Stimulated activated CD4-positive, alpha-beta T cell treated with anti-CD3 and anti-CD28 coated beads, Interleukin-4, amount 100 ng/mL, for 1 hour (primary cell): ENCODE data around the gene VPS37D.
"Not testable (repeated sequence)": the region's sequence is repeated elsewhere in the genome, so short reads cannot be mapped to it uniquely, and the experiment has no call there.

Experiments
- DNase-seq: peaks from one replicate; pipeline ENCODE4 v3.0.0-alpha.2; 2020

VPS37D gene

GRCh38 chr7:73707045-73707631 is 39.5 kb downstream of the VPS37D start:
- DNase-seq, result no peak

- DNase-seq, result no peak
Measured at GRCh38 chr7:73708961-73709549, 41.4 kb downstream of the VPS37D start.

- no peak for DNase-seq
Measured at GRCh38 chr7:73712773-73713172, 45.1 kb downstream of the VPS37D start.

- DNase-seq, result not testable (repeated sequence)
Measured at GRCh38 chr7:73713319-73713718, 45.7 kb downstream of the VPS37D start.

GRCh38 chr7:73715648-73716317 is 48.2 kb downstream of the VPS37D start:
- peak; percentile 57 for DNase-seq

- no peak for DNase-seq
Measured at GRCh38 chr7:73716318-73716890, 48.8 kb downstream of the VPS37D start.

- no peak for DNase-seq
Measured at GRCh38 chr7:73717025-73717807, 49.6 kb downstream of the VPS37D start.

- DNase-seq, result peak; percentile 73
Measured at GRCh38 chr7:73717991-73718405, 50.4 kb downstream of the VPS37D start.

- peak; percentile 39 for DNase-seq
Measured at GRCh38 chr7:73718438-73718881, 50.8 kb downstream of the VPS37D start.

GRCh38 chr7:73718905-73719805 is 51.5 kb downstream of the VPS37D start, which contains the start of gene STX1A:
STX1A (minus strand) TSS chr7:73719669; CDS start chr7:73719631, 38 bp downstream.
- peak; percentile 73 for DNase-seq

- DNase-seq, result no peak
Measured at GRCh38 chr7:73719806-73720169, 52.2 kb downstream of the VPS37D start.

- DNase-seq, result not testable (repeated sequence)
Measured at GRCh38 chr7:73720443-73720842, 52.8 kb downstream of the VPS37D start.

- DNase-seq, result no peak
Measured at GRCh38 chr7:73721377-73721817, 53.8 kb downstream of the VPS37D start.
